Measurements from ENCODE around the gene DMXL1.

The DMXL1 gene

DNA sequence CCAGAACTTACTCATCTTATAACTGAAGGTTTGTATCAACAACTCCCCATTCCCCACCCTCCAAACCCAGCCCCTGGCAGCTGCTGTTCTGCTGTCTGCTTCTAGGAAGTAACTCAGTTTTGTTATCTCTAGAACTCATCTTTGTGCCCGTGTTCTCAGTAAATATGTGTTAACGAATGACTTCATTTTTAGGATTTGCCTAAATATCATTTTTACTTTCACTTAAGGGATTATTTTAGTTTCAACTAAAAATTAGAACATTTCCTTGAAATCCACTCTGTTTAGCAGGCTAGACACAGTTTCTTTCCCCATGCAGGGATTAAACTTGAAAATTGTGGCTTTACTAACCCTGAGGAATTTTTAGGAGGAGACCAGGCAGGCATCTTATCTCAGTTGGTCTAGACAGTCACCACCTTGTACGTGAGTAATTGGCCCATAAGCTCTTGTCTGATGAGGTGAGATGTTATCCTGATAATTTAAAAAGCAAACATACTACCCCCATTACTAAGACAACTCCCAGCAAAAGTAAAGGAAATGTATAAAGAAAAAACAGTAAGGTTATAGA is 216.7 kb downstream of the DMXL1 start:
- TF ChIP-seq, protein P1, sequence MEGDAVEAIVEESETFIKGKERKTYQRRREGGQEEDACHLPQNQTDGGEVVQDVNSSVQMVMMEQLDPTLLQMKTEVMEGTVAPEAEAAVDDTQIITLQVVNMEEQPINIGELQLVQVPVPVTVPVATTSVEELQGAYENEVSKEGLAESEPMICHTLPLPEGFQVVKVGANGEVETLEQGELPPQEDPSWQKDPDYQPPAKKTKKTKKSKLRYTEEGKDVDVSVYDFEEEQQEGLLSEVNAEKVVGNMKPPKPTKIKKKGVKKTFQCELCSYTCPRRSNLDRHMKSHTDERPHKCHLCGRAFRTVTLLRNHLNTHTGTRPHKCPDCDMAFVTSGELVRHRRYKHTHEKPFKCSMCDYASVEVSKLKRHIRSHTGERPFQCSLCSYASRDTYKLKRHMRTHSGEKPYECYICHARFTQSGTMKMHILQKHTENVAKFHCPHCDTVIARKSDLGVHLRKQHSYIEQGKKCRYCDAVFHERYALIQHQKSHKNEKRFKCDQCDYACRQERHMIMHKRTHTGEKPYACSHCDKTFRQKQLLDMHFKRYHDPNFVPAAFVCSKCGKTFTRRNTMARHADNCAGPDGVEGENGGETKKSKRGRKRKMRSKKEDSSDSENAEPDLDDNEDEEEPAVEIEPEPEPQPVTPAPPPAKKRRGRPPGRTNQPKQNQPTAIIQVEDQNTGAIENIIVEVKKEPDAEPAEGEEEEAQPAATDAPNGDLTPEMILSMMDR (IDR thresholded peaks at IDR 0.05; ENCODE audit: extremely low read depth, missing control alignments): no peak
- DNase-seq (ENCODE audit: low spot score): no peak

DNA sequence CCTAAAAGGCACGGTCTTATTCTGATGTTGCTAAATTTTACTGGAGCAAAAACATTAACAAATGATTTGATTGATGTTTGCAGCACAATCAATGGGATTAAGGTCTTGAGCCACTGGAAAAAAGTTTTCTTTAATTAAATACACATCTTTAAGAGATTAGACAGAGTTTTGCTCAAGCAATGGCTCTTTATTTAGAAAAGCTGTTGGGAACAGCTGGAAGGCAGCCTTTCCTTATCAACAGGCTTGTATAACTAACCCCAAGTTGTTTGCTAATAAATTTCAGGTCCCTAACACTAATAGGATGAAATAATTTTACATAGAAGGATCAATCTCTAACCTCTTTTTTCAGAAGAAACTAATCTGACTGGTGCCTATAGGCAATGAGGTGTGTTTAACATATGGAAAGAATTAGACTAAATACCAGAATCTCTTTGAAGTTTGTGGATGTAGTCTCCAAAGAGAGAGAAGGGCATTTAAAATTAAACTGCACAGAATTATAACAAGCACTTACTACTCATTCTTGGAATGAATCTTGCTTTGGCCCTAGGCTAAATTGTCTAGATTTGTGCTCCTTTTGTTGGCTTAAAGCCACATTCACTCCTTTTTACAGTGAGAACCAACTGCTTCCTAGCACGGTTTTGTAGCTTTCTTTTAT is 217.6 kb downstream of the DMXL1 start:
- no peak for DNase-seq (ENCODE audit: low spot score)
- TF ChIP-seq, protein P1 (IDR thresholded peaks at IDR 0.05; ENCODE audit: extremely low read depth, missing control alignments): no peak

DNA sequence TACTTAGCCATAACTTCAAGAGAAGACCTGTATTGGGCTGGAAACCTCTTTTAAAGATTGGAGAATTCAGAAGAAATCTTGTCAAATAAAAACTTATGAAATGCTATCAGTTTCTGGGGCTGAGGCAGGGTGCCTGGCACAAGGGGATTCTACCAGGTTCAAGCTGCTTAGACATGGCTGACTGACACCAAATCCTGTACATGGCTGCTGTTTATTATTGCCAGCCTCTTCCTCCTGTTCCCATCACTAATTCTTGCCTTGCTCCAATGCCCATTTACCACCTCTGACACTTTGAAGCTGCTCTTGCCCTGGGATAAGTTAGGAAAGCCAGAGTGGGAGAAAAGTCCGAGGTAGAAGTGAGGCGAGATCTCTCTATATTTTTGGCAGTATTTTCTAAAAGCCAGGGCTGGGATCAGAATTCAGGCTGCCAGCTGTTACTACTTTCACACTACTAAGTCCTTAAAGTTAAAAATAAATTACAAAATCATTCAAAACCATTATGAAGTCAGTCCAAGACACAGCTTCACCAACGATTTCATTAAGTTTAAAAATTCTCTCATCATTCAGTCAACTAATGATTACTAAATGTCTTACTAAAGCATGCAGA is 218.7 kb downstream of the DMXL1 start:
- TF ChIP-seq, protein P1 (IDR thresholded peaks at IDR 0.05; ENCODE audit: extremely low read depth, missing control alignments): no peak
- no peak for DNase-seq (ENCODE audit: low spot score)

DNA sequence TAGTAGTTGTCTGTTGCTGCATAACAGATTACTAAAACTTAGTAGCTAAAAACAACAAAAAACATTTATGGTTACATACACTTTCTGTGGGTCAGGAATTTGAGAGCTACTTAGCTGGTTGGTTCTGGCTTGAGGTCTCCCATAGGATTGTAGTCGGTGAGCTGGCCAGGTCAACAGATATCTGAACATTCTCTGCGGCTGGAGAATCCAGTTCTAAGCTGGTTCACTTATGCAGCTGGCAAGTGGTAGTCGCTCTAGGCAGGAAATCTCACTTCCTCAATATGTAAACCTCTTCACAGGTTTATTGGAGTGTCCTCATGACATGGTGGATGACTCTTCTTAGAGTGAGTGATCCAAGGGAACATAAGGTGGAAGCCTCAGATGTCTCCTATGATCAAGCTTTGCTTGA is 219.3 kb downstream of the DMXL1 start:
- TF ChIP-seq, protein P1 (IDR thresholded peaks at IDR 0.05; ENCODE audit: extremely low read depth, missing control alignments): no peak
- DNase-seq (ENCODE audit: low spot score): peak; percentile 41

DNA sequence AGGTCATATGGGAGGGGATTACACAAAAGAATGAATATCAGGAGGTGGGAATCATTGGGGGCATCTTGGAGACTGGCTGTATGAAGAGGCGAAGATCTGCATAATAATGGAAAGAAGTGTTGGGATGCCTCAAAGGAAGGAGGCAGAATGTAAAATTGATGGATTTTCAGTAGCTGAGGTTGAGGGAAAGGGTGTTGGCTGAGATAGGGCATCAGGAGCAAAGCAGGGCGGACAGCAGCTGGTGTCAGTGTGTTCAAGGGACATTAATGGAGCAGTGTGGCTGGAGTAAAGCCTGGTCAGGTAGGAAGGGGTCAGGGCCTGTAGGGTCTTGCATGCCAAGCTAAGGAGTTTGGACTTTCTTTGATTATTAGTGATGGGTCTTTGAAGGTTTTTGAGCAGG is 219.7 kb downstream of the DMXL1 start:
- TF ChIP-seq, protein P1 (IDR thresholded peaks at IDR 0.05; ENCODE audit: extremely low read depth, missing control alignments): no peak
- no peak for DNase-seq (ENCODE audit: low spot score)

DNA sequence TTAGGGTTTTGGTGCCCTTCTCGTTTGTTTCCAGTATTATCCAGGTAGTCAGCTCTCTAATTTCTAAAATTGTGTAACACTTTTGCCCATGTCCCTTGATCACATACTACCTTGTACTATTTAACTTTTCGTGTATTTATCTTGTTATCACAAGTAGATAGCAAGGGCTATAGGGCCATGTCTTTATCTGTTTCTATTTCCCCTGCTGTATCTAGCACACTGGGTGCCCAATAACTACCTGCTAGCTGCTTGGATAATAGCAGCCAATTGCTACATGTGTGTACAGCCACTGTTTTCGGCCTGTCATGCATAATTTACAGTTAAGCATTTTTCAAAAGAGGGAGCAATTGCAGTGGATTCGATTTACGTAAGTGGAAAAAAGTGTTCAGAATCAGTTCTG is 220.2 kb downstream of the DMXL1 start:
- DNase-seq (ENCODE audit: low spot score): no peak
- TF ChIP-seq, protein P1 (IDR thresholded peaks at IDR 0.05; ENCODE audit: extremely low read depth, missing control alignments): no peak

DNA sequence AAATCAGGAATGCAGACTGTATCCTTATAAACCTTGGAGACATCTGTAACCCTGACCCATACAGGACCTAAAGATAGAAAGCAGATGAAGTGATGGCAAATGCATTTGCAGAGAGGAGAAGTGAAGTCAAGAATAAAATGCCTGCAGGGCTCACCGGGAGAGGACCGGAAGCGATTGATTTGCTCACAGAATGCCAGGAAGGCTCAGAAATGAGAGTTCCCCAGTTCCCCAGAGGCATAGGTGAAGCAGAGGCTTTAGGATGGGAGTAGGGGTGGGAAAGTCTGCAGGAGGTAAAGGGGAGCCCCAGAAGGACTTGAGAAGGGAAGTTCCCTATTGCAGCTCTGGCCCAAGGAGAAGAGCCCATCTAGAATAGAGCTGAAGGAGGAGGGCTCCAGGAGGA is 221.0 kb downstream of the DMXL1 start:
- no peak for DNase-seq (ENCODE audit: low spot score)
- TF ChIP-seq, protein P1 (IDR thresholded peaks at IDR 0.05; ENCODE audit: extremely low read depth, missing control alignments): no peak

Data from GM20000 (cell line).